ENCODE measurements around the gene DISP2. TPM values are rescaled to one million over a fixed set of nuclear protein-coding genes. Genes with fewer than 3 reads are reported as not detected.

DISP2 gene
- total and polyA plus RNA-seq, 2 experiments from 2014 or later: 1.3 to 2.2 TPM

- DNase-seq (ENCODE audit: low spot score) (no peak), ATAC-seq (no peak)
- H3K79me2 ChIP-seq (replicated peaks; ENCODE audit: insufficient read depth): peaks cover 10% of the 10 kb centered on the region
- peaks cover 29% of the 10 kb centered on the region for H3K4me1 Mint-ChIP-seq
- H3K36me3 Mint-ChIP-seq (ENCODE audit: low read depth): peaks cover 5% of the 10 kb centered on the region; the same call in 2 of the 3 replicates
- no peak overlapping the region; the same call in 2 of the 3 replicates for H3K4me3 Mint-ChIP-seq
- no peak overlapping the region for H2AFZ ChIP-seq
- TF ChIP-seq ZNF114 (CRISPR knock-in tag; IDR thresholded peaks at IDR 0.05) (no peak), NANOG (IDR thresholded peaks at IDR 0.05; ENCODE audit: borderline replicate concordance) (no peak)
- peaks cover 7% of the 10 kb centered on the region; the same call in 1 of the 2 replicates for H3F3A ChIP-seq (replicated peaks; ENCODE audit: low read depth)
- no peak overlapping the region for H3K27ac Mint-ChIP-seq
- H3K27ac ChIP-seq (ENCODE audit: low read depth): no peak overlapping the region
- H3K4me3 ChIP-seq: no peak overlapping the region
- peaks cover 34% of the 10 kb centered on the region for H3K27me3 Mint-ChIP-seq (ENCODE audit: insufficient read depth, low read depth, poor library complexity)
- no peak overlapping the region for H3K4me2 ChIP-seq
- no peaks in the 10 kb centered on the region for H3K9me2 ChIP-seq (ENCODE audit: insufficient read depth)
- H3K4me1 ChIP-seq (ENCODE audit: insufficient read depth): peaks cover 23% of the 10 kb centered on the region
- no peaks in the 10 kb centered on the region for H3K36me3 ChIP-seq (ENCODE audit: insufficient read depth)
- H3K27me3 ChIP-seq (ENCODE audit: insufficient read depth): peaks cover 30% of the 10 kb centered on the region
- peaks cover 6% of the 10 kb centered on the region for H4K20me1 ChIP-seq (replicated peaks; ENCODE audit: insufficient read depth)
- no peaks in the 10 kb centered on the region; the same call in 2 of the 3 replicates for H3K9me3 Mint-ChIP-seq
Observed at GRCh38 chr15:40320409-40320808, 37.6 kb upstream of the DISP2 start.

GRCh38 chr15:40320931-40321371 lies 37.1 kb upstream of the DISP2 start:
- ATAC-seq (peak; percentile 14), DNase-seq (ENCODE audit: low spot score) (peak; percentile 89)
- H3K9me2 ChIP-seq (ENCODE audit: insufficient read depth): no peaks in the 10 kb centered on the region
- H2AFZ ChIP-seq: no peak overlapping the region
- Mint-ChIP-seq H3K4me3 (peak overlapping the region; percentile 6; the same call in 1 of the 3 replicates), H3K27me3 (ENCODE audit: insufficient read depth, low read depth, poor library complexity) (peaks cover 34% of the 10 kb centered on the region), H3K36me3 (ENCODE audit: low read depth) (peaks cover 6% of the 10 kb centered on the region; the same call in 2 of the 3 replicates), H3K9me3 (no peaks in the 10 kb centered on the region; the same call in 2 of the 3 replicates), H3K27ac (no peak overlapping the region), H3K4me1 (peaks cover 34% of the 10 kb centered on the region)
- peaks cover 34% of the 10 kb centered on the region for H3K27me3 ChIP-seq (ENCODE audit: insufficient read depth)
- peaks cover 16% of the 10 kb centered on the region for H3K79me2 ChIP-seq (replicated peaks; ENCODE audit: insufficient read depth)
- H3K4me2 ChIP-seq: no peak overlapping the region
- no peak overlapping the region for H3K4me3 ChIP-seq
- H3K36me3 ChIP-seq (ENCODE audit: insufficient read depth): no peaks in the 10 kb centered on the region
- peaks cover 9% of the 10 kb centered on the region for H4K20me1 ChIP-seq (replicated peaks; ENCODE audit: insufficient read depth)
- H3F3A ChIP-seq (replicated peaks; ENCODE audit: low read depth): peaks cover 13% of the 10 kb centered on the region; the same call in 1 of the 2 replicates
- H3K27ac ChIP-seq (ENCODE audit: low read depth): no peak overlapping the region
- peaks cover 28% of the 10 kb centered on the region for H3K4me1 ChIP-seq (ENCODE audit: insufficient read depth)
- TF ChIP-seq CTCF (conservative IDR thresholded peaks at IDR 0.05; ENCODE audit: low read depth in 2 of 2): peak; percentile 80 to 98
- TF ChIP-seq ZNF331 (CRISPR knock-in tag; IDR thresholded peaks at IDR 0.05; ENCODE audit: low read depth): no peak

GRCh38 chr15:40322531-40323238 lies 35.3 kb upstream of the DISP2 start:
- H3K4me3 ChIP-seq: peak overlapping the region; percentile 62
- TF ChIP-seq POLR2AphosphoS5 (IDR thresholded peaks at IDR 0.05; ENCODE audit: low read depth): no peak
- no peak for TF ChIP-seq ZNF331 (CRISPR knock-in tag; IDR thresholded peaks at IDR 0.05; ENCODE audit: low read depth)
- TF ChIP-seq, protein P1, sequence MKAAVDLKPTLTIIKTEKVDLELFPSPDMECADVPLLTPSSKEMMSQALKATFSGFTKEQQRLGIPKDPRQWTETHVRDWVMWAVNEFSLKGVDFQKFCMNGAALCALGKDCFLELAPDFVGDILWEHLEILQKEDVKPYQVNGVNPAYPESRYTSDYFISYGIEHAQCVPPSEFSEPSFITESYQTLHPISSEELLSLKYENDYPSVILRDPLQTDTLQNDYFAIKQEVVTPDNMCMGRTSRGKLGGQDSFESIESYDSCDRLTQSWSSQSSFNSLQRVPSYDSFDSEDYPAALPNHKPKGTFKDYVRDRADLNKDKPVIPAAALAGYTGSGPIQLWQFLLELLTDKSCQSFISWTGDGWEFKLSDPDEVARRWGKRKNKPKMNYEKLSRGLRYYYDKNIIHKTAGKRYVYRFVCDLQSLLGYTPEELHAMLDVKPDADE (IDR thresholded peaks at IDR 0.05): no peak
- TF ChIP-seq NANOG (IDR thresholded peaks at IDR 0.05; ENCODE audit: borderline replicate concordance): no peak
- TF ChIP-seq, protein P2, sequence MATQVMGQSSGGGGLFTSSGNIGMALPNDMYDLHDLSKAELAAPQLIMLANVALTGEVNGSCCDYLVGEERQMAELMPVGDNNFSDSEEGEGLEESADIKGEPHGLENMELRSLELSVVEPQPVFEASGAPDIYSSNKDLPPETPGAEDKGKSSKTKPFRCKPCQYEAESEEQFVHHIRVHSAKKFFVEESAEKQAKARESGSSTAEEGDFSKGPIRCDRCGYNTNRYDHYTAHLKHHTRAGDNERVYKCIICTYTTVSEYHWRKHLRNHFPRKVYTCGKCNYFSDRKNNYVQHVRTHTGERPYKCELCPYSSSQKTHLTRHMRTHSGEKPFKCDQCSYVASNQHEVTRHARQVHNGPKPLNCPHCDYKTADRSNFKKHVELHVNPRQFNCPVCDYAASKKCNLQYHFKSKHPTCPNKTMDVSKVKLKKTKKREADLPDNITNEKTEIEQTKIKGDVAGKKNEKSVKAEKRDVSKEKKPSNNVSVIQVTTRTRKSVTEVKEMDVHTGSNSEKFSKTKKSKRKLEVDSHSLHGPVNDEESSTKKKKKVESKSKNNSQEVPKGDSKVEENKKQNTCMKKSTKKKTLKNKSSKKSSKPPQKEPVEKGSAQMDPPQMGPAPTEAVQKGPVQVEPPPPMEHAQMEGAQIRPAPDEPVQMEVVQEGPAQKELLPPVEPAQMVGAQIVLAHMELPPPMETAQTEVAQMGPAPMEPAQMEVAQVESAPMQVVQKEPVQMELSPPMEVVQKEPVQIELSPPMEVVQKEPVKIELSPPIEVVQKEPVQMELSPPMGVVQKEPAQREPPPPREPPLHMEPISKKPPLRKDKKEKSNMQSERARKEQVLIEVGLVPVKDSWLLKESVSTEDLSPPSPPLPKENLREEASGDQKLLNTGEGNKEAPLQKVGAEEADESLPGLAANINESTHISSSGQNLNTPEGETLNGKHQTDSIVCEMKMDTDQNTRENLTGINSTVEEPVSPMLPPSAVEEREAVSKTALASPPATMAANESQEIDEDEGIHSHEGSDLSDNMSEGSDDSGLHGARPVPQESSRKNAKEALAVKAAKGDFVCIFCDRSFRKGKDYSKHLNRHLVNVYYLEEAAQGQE (IDR thresholded peaks at IDR 0.05; ENCODE audit: unreplicated experiment): no peak

More at GRCh38 chr15:40322531-40323238, 35.3 kb upstream of the DISP2 start:
- Histone ChIP-seq H4K20me1 (replicated peaks; ENCODE audit: insufficient read depth) (peaks cover 10% of the 10 kb centered on the region), H3F3A (replicated peaks; ENCODE audit: low read depth) (peaks cover 16% of the 10 kb centered on the region; the same call in 1 of the 2 replicates), H3K36me3 (ENCODE audit: insufficient read depth) (no peaks in the 10 kb centered on the region), H3K27ac (ENCODE audit: low read depth) (no peak overlapping the region), H3K4me1 (ENCODE audit: insufficient read depth) (peaks cover 45% of the 10 kb centered on the region), H3K9me2 (ENCODE audit: insufficient read depth) (no peaks in the 10 kb centered on the region), H2AFZ (peak overlapping the region; percentile 59; the same call in 1 of the 2 replicates), H3K27me3 (ENCODE audit: insufficient read depth) (peaks cover 34% of the 10 kb centered on the region), H3K4me2 (peak overlapping the region; percentile 90), H3K79me2 (replicated peaks; ENCODE audit: insufficient read depth) (peaks cover 21% of the 10 kb centered on the region)
- Mint-ChIP-seq H3K36me3 (ENCODE audit: low read depth) (peaks cover 6% of the 10 kb centered on the region; the same call in 2 of the 3 replicates), H3K27ac (no peak overlapping the region), H3K4me3 (peak overlapping the region; percentile 69), H3K27me3 (ENCODE audit: insufficient read depth, low read depth, poor library complexity) (peaks cover 35% of the 10 kb centered on the region), H3K4me1 (peaks cover 51% of the 10 kb centered on the region), H3K9me3 (no peaks in the 10 kb centered on the region; the same call in 2 of the 3 replicates)
- peak; percentile 47 for DNase-seq (ENCODE audit: low spot score)
- peak; percentile 8 for ATAC-seq

Data from GM23338 (cell line).